ENCODE data around the gene DAB2IP. TPM values are rescaled to one million over a fixed set of nuclear protein-coding genes. Genes with fewer than 3 reads are reported as not detected.

DAB2IP gene
- total RNA-seq, 1 experiment from 2014 or later, result 46.7 TPM

- Histone ChIP-seq H3K9me3 (ENCODE audit: insufficient read depth, low read depth) (no peaks in the 10 kb centered on the region), H3K4me3 (no peak overlapping the region), H3K9me2 (ENCODE audit: insufficient read depth) (no peaks in the 10 kb centered on the region), H3K27me3 (ENCODE audit: insufficient read depth, low read depth) (no peaks in the 10 kb centered on the region), H3F3A (ENCODE audit: insufficient read depth, low read depth) (peaks cover 37% of the 10 kb centered on the region; the same call in 1 of the 2 replicates), H3K36me3 (ENCODE audit: low read depth) (no peaks in the 10 kb centered on the region), H3K27ac (no peak overlapping the region), H3K4me2 (no peak overlapping the region), H3K79me2 (ENCODE audit: low read depth) (no peaks in the 10 kb centered on the region), H4K20me1 (ENCODE audit: insufficient read depth) (no peaks in the 10 kb centered on the region), H2AFZ (no peak overlapping the region), H3K4me1 (replicated peaks; ENCODE audit: insufficient read depth) (peaks cover 14% of the 10 kb centered on the region)
- BruUV-seq (replicated peaks), result no TSS peak
- intact Hi-C loops (cut with micrococcal nuclease; ENCODE audit: unreplicated experiment), result loop anchor here (5.0 to 10.0 kb wide), 2 partner anchors 57 to 400 kb away; partner anchors contain the start of gene TTLL11
- TF ChIP-seq EZH2 (IDR thresholded peaks at IDR 0.05; ENCODE audit: low read depth), result no peak
- TF ChIP-seq, protein P1, sequence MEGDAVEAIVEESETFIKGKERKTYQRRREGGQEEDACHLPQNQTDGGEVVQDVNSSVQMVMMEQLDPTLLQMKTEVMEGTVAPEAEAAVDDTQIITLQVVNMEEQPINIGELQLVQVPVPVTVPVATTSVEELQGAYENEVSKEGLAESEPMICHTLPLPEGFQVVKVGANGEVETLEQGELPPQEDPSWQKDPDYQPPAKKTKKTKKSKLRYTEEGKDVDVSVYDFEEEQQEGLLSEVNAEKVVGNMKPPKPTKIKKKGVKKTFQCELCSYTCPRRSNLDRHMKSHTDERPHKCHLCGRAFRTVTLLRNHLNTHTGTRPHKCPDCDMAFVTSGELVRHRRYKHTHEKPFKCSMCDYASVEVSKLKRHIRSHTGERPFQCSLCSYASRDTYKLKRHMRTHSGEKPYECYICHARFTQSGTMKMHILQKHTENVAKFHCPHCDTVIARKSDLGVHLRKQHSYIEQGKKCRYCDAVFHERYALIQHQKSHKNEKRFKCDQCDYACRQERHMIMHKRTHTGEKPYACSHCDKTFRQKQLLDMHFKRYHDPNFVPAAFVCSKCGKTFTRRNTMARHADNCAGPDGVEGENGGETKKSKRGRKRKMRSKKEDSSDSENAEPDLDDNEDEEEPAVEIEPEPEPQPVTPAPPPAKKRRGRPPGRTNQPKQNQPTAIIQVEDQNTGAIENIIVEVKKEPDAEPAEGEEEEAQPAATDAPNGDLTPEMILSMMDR (conservative IDR thresholded peaks at IDR 0.05), result no peak
- no peak for DNase-seq
- ChIA-PET CTCF (interaction anchor here (0.7 to 1.2 kb wide), 2 partner anchors 54 to 60 kb away, joined by 3 to 4 read pairs; no protein-coding TSS in a partner anchor), POLR2A (ENCODE audit: unreplicated experiment) (no interaction called here)
These were observed 43.2 kb downstream of the DAB2IP start for GRCh38 chr9:121694600-121694999.

- ChIA-PET POLR2A (ENCODE audit: unreplicated experiment) (no interaction called here), CTCF (interaction anchor here (1.3 kb wide), 1 partner anchor 24 kb away, joined by 3 read pairs; no protein-coding TSS in a partner anchor)
- Histone ChIP-seq H3K4me2 (no peak overlapping the region), H3K4me1 (replicated peaks; ENCODE audit: insufficient read depth) (peaks cover 14% of the 10 kb centered on the region), H2AFZ (no peak overlapping the region), H3F3A (ENCODE audit: insufficient read depth, low read depth) (peaks cover 31% of the 10 kb centered on the region; the same call in 1 of the 2 replicates), H3K36me3 (ENCODE audit: low read depth) (no peaks in the 10 kb centered on the region), H3K79me2 (ENCODE audit: low read depth) (no peaks in the 10 kb centered on the region), H3K9me3 (ENCODE audit: insufficient read depth, low read depth) (no peaks in the 10 kb centered on the region), H3K27me3 (ENCODE audit: insufficient read depth, low read depth) (no peaks in the 10 kb centered on the region), H3K27ac (no peak overlapping the region), H4K20me1 (ENCODE audit: insufficient read depth) (no peaks in the 10 kb centered on the region; the same call in 1 of the 2 replicates), H3K9me2 (ENCODE audit: insufficient read depth) (no peaks in the 10 kb centered on the region), H3K4me3 (no peak overlapping the region)
- BruUV-seq (replicated peaks), result no TSS peak
- TF ChIP-seq, protein P1 (conservative IDR thresholded peaks at IDR 0.05), result no peak
- no peak for TF ChIP-seq EZH2 (IDR thresholded peaks at IDR 0.05; ENCODE audit: low read depth)
- no peak for DNase-seq
- intact Hi-C loops (cut with micrococcal nuclease; ENCODE audit: unreplicated experiment), result loop anchor here (10.0 kb wide), 1 partner anchor 398 kb away; the partner anchor contains the start of gene TTLL11
These were observed 45.5 kb downstream of the DAB2IP start for GRCh38 chr9:121696930-121697329.

DNA sequence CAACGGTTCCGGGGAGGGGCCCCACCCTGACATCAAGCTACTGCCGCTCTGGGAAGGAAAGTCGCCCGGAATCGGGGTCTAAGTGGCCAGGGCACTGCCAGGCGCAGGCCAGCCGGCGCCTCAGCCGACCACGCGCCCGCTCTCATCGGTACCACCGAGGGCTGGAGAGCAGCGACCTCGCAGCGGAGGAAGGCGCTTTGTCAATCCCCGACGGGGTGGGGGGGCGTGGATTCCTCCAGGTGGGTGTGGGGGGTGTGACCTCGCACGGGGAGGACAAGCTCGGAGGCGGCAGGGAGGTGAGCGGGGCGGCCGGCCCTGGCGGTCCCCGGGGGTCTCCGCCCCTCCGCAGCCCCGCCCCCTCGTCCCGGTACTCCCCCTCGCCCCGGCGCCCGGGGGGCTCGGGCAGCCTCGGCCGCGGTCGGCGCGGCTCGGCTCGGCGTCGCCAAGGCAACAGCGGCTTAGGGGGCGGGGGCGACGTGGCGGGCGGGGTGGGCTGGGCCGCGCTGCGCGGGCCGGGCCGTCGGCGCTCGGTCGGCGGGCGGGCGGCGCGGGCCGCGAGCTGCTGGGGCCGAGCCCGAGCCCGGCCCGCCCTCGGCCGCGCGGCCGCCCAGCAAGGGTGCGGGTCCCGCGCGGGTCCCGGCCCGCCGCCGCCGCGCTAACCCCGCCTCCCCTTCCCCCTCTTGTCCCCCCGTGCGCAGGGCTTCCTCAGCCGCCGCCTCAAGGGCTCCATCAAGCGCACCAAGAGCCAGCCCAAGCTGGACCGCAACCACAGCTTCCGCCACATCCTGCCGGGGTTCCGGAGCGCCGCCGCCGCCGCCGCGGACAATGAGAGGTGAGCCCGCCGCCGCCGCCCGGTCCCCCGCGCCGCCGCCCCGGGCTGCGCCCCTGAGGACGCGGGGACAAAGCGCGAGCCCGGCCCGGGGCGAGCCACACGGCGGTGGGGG is 47.5 kb downstream of the DAB2IP start:
- H3K27me3 ChIP-seq (ENCODE audit: insufficient read depth, low read depth), result no peaks in the 10 kb centered on the region
- ChIA-PET CTCF (interaction anchor here (0.7 to 1.8 kb wide), 3 partner anchors 12 to 1112 kb away, joined by 3 to 6 read pairs (median 4); no protein-coding TSS in a partner anchor), POLR2A (ENCODE audit: unreplicated experiment) (no interaction called here)
- BruUV-seq (replicated peaks), result no TSS peak
- no peak overlapping the region for H3K27ac ChIP-seq
- H3K4me1 ChIP-seq (replicated peaks; ENCODE audit: insufficient read depth), result no peaks in the 10 kb centered on the region
- peak overlapping the region; percentile 74; the same call in 1 of the 2 replicates for H2AFZ ChIP-seq
- TF ChIP-seq EZH2 (IDR thresholded peaks at IDR 0.05; ENCODE audit: low read depth), result no peak
- TF ChIP-seq, protein P1 (conservative IDR thresholded peaks at IDR 0.05), result no peak
- H3K9me3 ChIP-seq (ENCODE audit: insufficient read depth, low read depth), result no peaks in the 10 kb centered on the region
- intact Hi-C loops (cut with micrococcal nuclease; ENCODE audit: unreplicated experiment), result loop anchor here (2.0 to 10.0 kb wide), 2 partner anchors 44 to 396 kb away; partner anchors contain the start of gene TTLL11
- H3K4me3 ChIP-seq, result peak overlapping the region; percentile 60; the same call in 1 of the 2 replicates
- DNase-seq, result peak in 1 of 2 experiments; percentile 41
- peaks cover 16% of the 10 kb centered on the region; the same call in 1 of the 2 replicates for H3F3A ChIP-seq (ENCODE audit: insufficient read depth, low read depth)
- H3K4me2 ChIP-seq, result peak overlapping the region; percentile 94
- H3K36me3 ChIP-seq (ENCODE audit: low read depth), result no peaks in the 10 kb centered on the region
- H4K20me1 ChIP-seq (ENCODE audit: insufficient read depth), result no peaks in the 10 kb centered on the region; the same call in none of the 2 replicates
- no peaks in the 10 kb centered on the region for H3K79me2 ChIP-seq (ENCODE audit: low read depth)
- no peaks in the 10 kb centered on the region for H3K9me2 ChIP-seq (ENCODE audit: insufficient read depth)

All from PC-9 (cell line).